HG02571 (cell line): ENCODE results near the gene TAF5.
"Not testable (repeated sequence)": the region's sequence is repeated elsewhere in the genome, so short reads cannot be mapped to it uniquely, and the experiment has no call there.

Source experiments
- ATAC-seq: cut with Tn5 transposase; IDR thresholded peaks from one replicate; pipeline ENCODE4 v1.9.1; 2021; ENCODE audit warnings: mild to moderate bottlenecking, moderate library complexity; ENCODE audit not compliant: unreplicated experiment

TAF5 gene

DNA sequence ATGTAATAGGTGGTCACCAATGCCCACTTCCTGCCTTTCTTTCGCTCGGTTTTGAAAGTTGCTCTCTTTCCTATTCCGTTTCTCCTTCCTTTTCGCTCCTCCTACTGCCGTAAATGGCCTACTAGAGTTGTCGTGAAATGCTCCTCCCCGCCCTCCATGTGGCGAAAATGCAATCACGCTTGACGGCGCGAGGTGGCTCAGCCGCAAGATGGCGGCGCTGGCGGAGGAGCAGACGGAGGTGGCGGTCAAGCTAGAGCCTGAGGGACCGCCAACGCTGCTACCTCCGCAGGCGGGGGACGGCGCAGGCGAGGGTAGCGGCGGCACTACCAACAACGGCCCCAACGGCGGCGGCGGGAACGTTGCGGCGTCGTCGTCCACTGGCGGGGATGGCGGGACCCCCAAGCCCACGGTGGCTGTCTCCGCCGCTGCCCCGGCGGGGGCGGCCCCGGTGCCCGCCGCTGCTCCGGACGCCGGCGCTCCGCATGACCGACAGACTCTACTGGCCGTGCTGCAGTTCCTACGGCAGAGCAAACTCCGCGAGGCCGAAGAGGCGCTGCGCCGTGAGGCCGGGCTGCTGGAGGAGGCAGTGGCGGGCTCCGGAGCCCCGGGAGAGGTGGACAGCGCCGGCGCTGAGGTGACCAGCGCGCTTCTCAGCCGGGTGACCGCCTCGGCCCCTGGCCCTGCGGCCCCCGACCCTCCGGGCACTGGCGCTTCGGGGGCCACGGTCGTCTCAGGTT, at the start of gene TAF5:
Gene TAF5 (plus strand): TSS at position 195 of the 737 bp plus-strand sequence. CDS start 14 bp downstream, at position 209.
- peak; percentile 52 for ATAC-seq

DNA sequence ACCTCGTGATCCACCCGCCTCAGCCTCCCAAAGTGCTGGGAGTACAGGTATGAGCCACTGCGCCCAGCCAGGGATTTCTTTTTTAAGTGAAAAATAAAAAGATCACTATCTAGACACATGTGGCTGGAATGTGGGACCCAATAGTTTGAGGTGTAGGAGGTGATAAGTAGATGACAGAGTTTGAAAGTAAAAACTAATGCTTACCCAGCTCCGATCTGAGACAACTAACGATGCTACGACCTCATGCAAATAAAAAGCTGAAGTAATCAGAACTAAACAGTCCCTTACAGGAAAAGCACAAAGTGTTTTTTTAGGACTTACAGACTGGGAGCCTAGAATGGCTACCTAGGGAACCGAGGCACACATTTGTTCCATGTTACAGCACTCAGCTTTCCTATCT, 39.9 kb upstream of the TAF5 start:
- no peak for ATAC-seq

DNA sequence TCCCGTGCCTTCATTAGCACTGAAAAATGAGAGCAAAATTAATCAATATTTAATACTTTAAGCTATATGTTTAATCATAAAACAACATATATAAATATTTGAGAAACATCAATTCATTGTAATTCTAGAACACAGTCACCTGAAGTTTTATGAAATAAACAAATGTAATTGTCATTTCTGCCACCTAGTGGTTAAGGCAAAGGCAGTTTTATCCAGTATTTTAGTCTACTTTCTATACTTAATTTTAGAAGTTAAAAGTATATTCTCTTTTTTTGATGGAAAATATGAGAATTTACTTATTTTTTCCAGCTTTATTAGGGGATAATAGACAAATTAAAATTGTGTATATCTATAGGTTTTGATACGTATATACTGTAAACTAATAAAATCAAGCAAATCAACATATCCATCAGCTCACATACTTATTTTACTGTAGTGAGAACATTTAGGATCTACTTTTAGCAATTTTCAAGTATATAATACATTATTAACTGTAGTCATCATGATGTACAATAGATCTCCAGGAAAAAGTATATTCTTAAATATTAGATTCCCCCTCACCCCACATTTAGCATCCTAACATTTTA, 33.7 kb upstream of the TAF5 start:
- no peak for ATAC-seq

DNA sequence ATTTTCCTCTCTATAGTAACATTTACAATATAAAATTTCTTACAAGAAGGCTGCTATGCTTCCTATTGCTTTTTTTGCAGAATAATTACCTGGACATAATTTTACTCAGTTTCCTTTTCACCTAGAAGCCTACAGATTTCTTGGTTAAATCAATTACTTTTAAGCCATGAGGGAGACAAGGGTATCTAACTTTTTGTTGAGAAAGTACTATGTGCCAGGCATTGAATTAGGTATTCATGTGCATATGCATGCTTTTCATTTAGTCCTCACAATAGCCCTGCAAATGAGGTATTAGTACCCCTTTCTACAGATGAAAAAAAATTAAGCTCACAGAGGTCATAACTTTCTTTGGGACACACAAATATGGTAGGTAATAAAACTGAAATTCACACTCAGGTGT, 33.2 kb upstream of the TAF5 start:
- no peak for ATAC-seq

DNA sequence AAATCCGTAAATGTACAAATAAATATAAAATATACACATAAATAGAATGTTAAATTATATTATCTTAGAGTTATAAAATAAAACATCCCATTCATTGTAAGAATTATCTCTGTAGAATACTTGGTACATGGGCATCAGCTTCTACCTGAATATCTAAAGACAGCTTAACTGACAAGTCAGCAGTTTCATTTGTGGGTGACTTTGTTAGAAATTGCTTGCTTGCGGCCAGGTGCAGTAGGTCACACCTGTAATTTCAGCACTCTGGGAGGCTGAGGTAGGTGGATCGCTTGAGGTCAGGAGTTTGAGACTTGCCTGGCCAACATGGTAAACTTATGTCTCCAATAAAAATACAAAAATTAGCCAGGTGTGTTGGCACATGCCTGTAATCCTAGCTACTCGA, 31.4 kb upstream of the TAF5 start:
- ATAC-seq, result no peak

DNA sequence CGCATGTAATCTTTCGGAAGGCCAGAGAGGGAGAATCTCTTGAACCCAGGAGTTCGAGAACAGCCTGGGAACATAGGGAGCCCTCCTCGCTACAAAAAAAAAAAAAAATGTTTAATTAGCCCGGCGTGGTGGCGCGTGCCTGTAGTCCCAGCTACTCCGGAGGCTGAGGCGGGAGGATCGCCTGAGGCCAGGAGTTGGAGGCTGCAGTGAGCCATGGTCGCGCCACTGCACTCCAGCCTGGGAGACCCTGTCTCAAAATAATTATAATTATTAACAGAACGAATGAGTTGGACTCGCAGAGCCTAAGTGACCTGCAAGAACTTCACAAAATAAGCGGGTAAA, 17.6 kb upstream of the TAF5 start:
- no peak for ATAC-seq

DNA sequence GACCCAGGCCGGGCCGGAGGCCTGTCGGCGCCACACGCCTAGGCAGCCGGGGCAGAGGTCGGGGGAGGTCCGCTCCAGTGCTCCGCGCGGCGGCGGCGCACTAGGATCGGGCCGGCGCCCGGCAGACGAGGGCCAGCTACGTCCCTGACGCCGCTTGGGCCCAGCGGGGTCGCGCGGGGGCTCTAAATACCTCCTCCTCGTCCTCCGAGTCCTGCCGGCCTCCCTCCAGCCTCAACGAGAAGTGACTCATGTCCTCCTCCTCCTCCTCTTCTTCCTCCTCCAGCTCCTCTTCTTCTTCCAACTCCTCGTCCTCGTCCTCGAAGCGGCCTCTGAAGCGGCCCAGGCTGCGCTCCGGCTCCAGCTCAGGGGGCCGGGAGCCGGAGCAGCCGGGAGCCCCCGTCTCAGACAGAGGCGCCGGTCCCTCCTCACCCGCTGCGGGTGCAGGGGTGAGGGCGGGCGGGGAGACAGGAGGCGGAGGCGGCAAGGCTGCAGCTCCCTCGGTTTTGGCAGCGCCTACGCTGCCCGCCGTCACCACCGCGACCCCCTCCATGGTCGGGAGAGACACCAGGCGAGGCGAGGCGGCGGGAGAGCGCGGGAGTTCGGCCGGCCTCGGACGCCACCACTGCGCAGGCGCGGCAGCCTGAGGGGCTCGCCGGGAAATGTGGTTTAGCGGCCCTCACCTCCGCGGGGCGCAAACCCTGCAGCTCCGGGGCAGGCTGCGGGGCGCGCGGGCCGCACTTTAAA, 17.1 kb upstream of the TAF5 start, which contains the start of gene PCGF6:
Gene PCGF6 (minus strand): TSS at position 624 of the 744 bp plus-strand sequence. CDS start 74 bp downstream, at position 550.
- peak; percentile 83 for ATAC-seq

DNA sequence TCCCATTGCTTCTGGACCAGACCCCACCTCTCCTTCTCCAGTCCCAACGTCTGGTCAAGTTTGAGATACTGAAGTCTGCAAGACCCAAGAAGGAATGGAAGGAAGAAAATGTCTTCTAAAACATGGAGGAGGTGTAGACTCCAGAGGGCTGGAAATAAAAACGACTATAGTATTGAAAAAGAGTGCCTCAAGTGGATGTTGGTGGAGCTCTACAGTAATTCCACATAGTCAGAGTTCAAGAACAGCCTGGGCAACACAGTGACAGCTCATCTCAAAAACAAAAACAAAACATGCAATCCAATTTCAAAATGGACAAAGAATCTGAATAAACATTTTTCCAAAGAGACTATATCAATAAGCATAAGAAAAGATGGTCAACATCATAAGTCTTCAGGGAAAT, 14.5 kb upstream of the TAF5 start:
- no peak for ATAC-seq

DNA sequence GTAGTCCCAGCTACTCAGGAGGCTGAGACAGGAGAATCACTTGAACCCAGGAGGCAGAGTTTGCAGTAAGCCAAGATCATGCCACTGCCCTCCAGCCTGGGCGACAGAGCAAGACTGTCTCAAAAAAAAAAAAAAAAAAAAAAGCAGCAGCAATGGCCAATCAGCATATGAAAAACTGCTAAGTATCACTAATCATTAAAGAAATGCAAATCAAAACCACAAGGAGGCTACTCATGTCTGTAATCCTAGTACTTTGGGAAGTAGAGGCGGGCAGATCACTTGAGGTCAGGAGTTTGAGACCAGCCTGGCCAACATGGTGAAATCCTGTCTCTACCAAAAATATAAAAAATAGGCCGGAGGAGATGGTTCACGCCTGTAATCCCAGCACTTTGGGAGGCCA, 13.2 kb upstream of the TAF5 start:
- not testable (repeated sequence) for ATAC-seq

DNA sequence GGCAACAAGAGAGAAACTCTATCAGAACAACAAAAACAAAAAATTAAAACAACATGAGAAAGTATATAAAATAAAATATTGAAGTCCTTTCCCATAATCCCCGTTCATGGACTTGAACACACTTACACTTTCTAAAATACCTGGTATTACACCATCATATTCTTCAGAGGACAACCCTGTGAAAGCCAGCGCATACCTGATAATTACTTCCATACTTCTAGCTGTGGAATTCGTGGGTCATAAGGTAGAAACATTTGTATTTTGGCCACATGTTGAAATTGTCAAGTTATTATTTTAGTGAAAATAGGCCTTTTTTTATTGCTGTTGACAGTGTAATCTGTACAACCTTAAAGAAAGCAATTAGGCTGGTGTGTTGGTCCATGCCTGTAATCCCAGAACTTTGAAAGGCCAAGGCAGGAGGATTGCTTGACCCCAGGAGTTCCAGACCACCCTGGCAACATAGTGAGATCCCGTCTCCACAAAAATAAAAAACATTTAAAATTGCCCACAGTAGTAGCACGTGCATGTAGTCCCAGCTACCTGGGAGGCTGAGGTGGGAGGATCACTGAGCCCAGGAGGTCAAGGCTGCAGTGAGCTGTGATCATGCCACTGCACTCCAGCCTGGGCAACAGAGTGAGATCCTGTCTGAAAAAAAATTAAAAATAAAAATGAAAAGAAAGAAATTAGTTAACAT, 11.7 kb upstream of the TAF5 start:
- no peak for ATAC-seq

DNA sequence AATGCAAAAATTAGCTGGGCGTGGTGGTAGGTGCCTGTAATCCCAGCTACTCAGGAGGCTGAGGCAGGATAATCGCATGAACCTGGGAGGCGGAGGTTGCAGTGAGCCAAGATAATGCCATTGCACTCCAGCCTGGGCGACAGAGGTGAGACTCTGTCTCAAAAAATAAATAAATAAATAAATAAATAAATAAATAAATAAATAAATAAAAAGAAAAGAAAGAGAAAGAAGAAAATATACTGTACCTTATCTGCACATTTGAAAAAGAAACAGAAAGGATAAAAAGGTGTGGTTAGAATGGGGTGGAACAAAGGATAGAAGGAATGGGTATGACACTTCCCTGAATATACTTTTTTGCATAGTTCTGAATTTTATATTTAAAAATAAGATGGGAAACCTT, 8.3 kb upstream of the TAF5 start:
- not testable (repeated sequence) for ATAC-seq

DNA sequence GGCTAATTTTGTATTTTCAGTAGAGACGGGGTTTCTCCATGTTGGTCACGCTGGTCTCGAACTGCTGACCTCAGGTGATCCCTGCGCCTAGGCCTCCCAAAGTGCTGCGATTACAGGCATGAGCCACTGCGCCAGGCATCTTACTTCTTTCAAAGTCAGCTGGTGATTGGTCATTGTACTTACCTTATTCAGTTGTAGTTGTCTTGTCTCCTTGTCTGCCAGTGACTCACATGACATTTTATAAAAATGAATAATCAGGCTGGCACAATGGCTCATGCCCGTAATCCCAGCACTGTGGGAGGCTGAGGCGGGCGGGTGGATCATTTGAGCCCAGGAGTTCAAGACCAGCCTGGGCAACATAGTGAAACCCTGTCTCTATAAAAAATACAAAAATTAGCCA, 7.0 kb upstream of the TAF5 start:
- not testable (repeated sequence) for ATAC-seq

DNA sequence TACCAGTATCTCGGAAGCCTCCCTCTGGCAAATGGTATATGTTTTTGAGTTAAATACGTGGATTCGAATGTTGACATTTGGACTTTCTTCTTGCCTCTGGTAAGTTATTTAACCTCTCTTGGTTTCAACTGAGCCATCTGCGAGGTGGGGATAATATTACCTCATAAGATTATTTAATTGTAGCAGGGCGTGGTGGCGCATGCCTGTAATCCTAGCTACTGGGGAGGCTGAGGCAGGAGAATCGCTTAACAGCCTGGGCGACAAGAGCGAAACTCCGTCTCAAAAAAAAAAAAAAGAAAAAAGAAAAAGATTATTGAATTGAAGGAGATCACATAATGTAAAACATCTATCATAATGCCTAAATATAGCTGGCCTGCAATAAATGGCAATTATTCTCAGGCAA, 396 bp upstream of the TAF5 start:
- ATAC-seq, result no peak

DNA sequence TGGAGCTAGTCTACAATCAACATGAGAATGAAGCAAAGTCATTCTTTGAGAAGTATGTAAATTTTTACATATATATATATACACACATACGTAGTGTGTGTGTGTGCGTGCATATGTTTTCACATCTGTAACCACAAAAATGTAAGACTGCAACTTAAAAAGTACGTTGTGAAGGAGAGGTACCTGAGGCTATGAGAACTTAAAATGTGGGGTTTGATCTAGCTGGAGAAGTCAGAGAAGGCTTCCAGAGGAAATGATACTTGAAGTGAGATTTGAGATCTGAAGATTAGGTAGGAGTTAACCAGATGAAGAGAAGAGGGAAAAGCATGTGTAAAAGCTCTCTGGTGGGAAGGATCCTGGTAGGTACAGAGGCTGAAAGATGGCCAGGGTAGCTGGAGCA, 5.8 kb downstream of the TAF5 start:
- no peak for ATAC-seq

DNA sequence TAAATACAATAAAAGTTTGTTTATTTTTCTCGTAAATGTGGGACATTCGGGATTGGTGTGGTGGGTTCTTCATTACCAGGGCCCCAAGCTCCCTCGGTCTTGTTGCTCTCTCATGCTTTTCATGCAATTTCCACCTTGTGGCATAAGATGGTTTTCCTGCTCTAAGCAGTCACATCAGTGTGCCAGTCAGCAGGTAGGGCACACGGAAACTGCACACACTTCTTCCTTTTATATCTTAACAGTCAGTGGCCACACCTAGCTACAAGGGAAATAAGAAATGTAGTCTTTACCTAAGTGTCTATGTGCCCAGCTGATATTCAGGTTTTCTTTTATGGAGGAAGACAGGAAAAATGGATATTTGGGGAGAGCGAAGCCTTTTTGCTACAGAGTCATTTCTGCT, 6.5 kb downstream of the TAF5 start:
- no peak for ATAC-seq

DNA sequence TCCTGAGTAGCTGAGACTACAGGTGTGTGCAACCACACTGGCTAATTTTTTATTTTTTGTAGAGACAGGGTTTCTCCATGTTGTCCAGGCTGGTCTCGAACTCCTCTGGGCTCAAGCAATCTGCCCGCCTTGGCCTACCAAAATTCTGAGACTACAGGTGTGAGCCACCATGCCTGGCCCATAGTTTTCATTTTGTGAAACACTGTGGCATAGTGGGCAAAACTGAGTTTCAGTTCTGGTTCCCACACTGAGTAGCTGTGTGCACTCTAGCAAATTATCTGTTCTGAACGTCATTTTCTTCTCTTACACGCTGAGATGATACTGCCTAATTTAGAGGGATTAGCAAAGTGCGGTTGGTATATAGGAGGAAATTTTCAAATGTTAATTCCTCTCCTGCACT, 15.0 kb downstream of the TAF5 start:
- ATAC-seq, result no peak

DNA sequence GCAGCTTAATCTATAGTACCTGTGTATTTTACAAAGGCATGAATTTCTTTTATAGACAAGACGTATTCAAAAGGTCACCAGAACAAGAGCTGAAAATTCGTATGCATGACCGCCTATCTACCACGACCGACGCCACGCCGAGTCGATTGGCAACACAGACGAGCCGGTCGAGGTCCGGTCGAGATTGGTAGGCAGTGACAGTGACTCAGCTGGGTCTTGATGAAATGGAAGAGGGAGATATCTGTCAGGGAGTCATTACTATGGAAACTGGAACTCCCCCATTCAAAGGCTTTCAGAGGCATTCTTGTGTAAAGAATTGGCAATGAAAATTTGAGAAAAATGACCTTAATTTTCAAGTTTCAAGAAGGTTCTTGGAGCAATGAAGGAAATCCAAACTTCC, 26.4 kb downstream of the TAF5 start:
- no peak for ATAC-seq

DNA sequence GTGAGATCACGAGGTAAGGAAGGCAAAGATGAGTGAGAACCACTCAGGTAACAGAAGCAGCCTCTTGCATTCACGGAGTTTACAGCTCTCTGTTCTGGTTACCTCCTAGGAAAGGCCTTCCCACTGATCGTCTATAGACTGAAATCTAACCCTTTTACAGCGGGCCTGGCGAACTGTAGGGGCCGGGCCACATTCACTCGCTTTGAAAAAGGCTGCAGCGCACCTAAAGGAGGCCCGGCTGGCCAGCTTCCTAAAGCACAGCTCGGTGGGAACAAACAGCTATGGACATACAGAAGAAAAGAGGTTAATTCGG, 27.9 kb downstream of the TAF5 start:
- no peak for ATAC-seq

DNA sequence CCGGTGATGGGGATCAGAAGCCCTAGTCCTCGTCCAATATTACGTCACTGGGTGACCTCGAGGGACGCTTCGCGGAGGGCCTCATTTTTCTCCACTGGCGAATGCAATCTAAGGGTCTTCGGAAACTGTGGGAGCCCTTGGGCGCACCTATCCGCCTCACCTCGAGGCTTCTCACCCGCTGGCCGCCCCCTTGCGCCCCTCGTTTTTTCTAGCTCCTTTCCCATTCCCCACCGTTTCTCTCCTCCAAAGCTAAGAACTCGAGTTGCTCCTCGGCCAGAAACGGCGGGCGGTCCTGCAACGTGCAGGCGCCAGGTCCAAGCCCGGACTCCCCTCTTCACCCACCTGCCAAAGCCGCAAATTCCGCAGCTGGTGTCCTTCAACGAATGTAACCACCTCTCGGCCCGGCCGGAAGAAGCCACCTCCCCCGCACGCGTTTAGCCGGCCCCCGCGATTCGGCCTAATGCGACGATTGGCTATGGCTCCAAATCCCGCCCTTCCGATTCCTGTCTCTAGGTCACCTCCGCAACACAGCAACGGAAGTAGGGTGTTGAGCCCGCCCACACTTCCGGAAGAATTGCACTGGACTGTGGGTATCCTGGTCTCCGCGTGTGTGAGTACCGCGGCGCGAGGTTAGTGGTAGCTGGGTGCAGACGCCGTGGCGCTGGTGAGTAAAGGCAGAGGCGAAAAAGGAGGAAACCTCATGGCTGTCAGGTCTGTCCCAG, 28.5 kb downstream of the TAF5 start, which contains the start of the genes ATP5MK and PDCD11:
Gene ATP5MK (minus strand): TSS at position 409 of the 722 bp plus-strand sequence. CDS start 4,018 bp downstream, outside the sequence.
Gene PDCD11 (plus strand): TSS at position 560 of the 722 bp plus-strand sequence. CDS start 1,801 bp downstream, outside the sequence.
- ATAC-seq, result peak; percentile 98

DNA sequence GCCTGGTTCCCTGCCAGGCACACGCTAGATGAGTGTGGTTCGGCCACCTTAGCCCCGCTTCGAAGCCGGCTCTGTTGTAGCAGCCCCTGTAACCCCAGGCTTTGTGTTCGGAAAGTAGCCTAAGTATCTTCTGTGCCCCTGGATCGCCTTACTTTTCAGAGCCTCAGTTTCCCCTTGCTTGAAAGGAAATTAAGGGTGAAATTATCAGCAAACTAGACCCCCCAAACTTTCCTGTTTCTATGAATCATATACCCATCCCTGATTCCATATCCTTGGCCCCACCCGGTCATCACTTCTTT, 29.0 kb downstream of the TAF5 start:
- peak; percentile 4 for ATAC-seq
